Smooth muscle cell (in vitro differentiated cells): Measurements from ENCODE around the gene ESAM. TPM values are rescaled to one million over a fixed set of nuclear protein-coding genes. Genes with fewer than 3 reads are reported as not detected.

Source experiments
- DNase-seq: peaks from one replicate; lab custom pipeline; 2025; ENCODE audit not compliant: unreplicated experiment; lab: John Stamatoyannopoulos, UW
- H2AFZ ChIP-seq: fragments of 200-600 bp; sonication (generic); 2 replicates; pipeline ENCODE4 v1.6.0; 2016; ENCODE audit warnings: antibody characterized with exemption, low read depth, mild to moderate bottlenecking
- H3F3A ChIP-seq: fragments of 200-600 bp; sonication (generic); 2 replicates; pipeline ENCODE4 v1.6.0; 2017; ENCODE audit warnings: antibody characterized with exemption, low read depth
- H3K27ac ChIP-seq: fragments of 200-600 bp; sonication (generic); 2 replicates; pipeline ENCODE4 v1.5.1; 2016; ENCODE audit warnings: low read depth, mild to moderate bottlenecking
- H3K27me3 ChIP-seq: fragments of 200-600 bp; sonication (generic); 2 replicates; pipeline ENCODE4 v1.6.1; 2016; ENCODE audit warnings: low read depth, mild to moderate bottlenecking
- H3K36me3 ChIP-seq: fragments of 200-600 bp; sonication (generic); 2 replicates; pipeline ENCODE4 v1.5.1; 2016; ENCODE audit warnings: low read depth
- H3K4me1 ChIP-seq: fragments of 200-600 bp; sonication (generic); 2 replicates; pipeline ENCODE4 v1.5.1; 2016; ENCODE audit warnings: low read depth
- H3K4me2 ChIP-seq: fragments of 200-600 bp; sonication (generic); 2 replicates; pipeline ENCODE4 v1.6.0; 2016; ENCODE audit warnings: mild to moderate bottlenecking
- H3K4me3 ChIP-seq: fragments of 200-600 bp; sonication (generic); 2 replicates; pipeline ENCODE4 v1.5.1; 2016; ENCODE audit warnings: mild to moderate bottlenecking
- H3K79me2 ChIP-seq: fragments of 200-600 bp; sonication (generic); 2 replicates; pipeline ENCODE4 v1.6.0; 2016; ENCODE audit warnings: low read depth, mild to moderate bottlenecking
- H3K9ac ChIP-seq: fragments of 200-600 bp; sonication (generic); 2 replicates; pipeline ENCODE4 v1.6.0; 2016; ENCODE audit warnings: low read depth
- H3K9me3 ChIP-seq: fragments of 200-600 bp; sonication (generic); replicated peaks from 2 replicates; pipeline ENCODE4 v1.5.1; 2016; ENCODE audit warnings: low read depth
- H4K20me1 ChIP-seq: fragments of 200-600 bp; sonication (generic); 2 replicates; pipeline ENCODE4 v1.6.0; 2016; ENCODE audit warnings: low read depth
- CTCF ChIP-seq: fragments of 200-600 bp; sonication (generic); IDR thresholded peaks from 2 replicates; pipeline ENCODE4 v1.5.1; 2017; ENCODE audit warnings: borderline replicate concordance, mild to moderate bottlenecking, antibody characterized with exemption; ENCODE audit not compliant: insufficient read depth, poor library complexity, severe bottlenecking
- WGBS: methylation state at CpG from one replicate; pipeline ENCODE4 v1.1.7; 2016; ENCODE audit warnings: low lambda C conversion rate; 5-methylcytosine and 5-hydroxymethylcytosine counted together
- polyA plus RNA-seq: library from polyadenylated mRNA; unstranded; fragments of >200 nt; fragmentation: Nextera tagmentation; extraction: Ambion mirVana; gene quantifications from 2 replicates; pipeline ENCODE4 v1.2.1, GENCODE V29; 2016
- total RNA-seq: library from RNA; depleted of rRNA; stranded (reverse); fragments of >200 nt; gene quantifications from 2 replicates; pipeline ENCODE4 v1.2.3, GENCODE V29; 2014

ESAM gene
- total RNA-seq (0.31 and 0.76 TPM in 2 replicates), polyA plus RNA-seq (0.94 and 1.5 TPM in 2 replicates)

- Histone ChIP-seq H2AFZ (no peak within 1 kb of the TSS), H3K4me1 (peaks cover 39% of the 10 kb centered on the region), H3K9ac (no peak within 1 kb of the TSS), H4K20me1 (peaks cover 43% of the 10 kb centered on the region), H3K4me2 (peak within 1 kb of the TSS; percentile 95), H3K9me3 (no peaks in the 10 kb centered on the region), H3K4me3 (peak within 1 kb of the TSS; percentile 53), H3K79me2 (no peaks in the 10 kb centered on the region), H3K27ac (no peak within 1 kb of the TSS), H3F3A (no peaks in the 10 kb centered on the region), H3K36me3 (no peaks in the 10 kb centered on the region), H3K27me3 (peaks cover 58% of the 10 kb centered on the region)
- no peak for TF ChIP-seq CTCF
- no peak for DNase-seq
- 3% methylated on average over 16 of the region's 55 CpGs for WGBS
These were observed at the start of gene ESAM for GRCh38 chr11:124762105-124762623. Gene ESAM, minus strand, starts transcription at chr11:124762290. Its CDS starts 136 bp downstream, at chr11:124762154.

GRCh38 chr11:124811399-124812125, 49.5 kb upstream of the ESAM start:
- no peak overlapping the region for H2AFZ ChIP-seq
- H3K4me1 ChIP-seq = no peaks in the 10 kb centered on the region
- no peaks in the 10 kb centered on the region for H3K79me2 ChIP-seq
- no peak overlapping the region for H3K4me3 ChIP-seq
- no peak for DNase-seq
- H3K9me3 ChIP-seq = no peaks in the 10 kb centered on the region
- no peaks in the 10 kb centered on the region for H3K36me3 ChIP-seq
- H3K27ac ChIP-seq = no peak overlapping the region
- 84% methylated on average over 10 of the region's 10 CpGs for WGBS
- no peak for TF ChIP-seq CTCF
- H4K20me1 ChIP-seq = no peaks in the 10 kb centered on the region
- no peaks in the 10 kb centered on the region for H3F3A ChIP-seq
- H3K9ac ChIP-seq = no peak overlapping the region
- H3K27me3 ChIP-seq = no peaks in the 10 kb centered on the region
- H3K4me2 ChIP-seq = no peak overlapping the region

- 57% methylated on average over 6 of the region's 6 CpGs for WGBS
- Histone ChIP-seq H3K36me3 (no peaks in the 10 kb centered on the region), H3K4me1 (no peaks in the 10 kb centered on the region), H3K9ac (no peak overlapping the region), H2AFZ (no peak overlapping the region), H3F3A (no peaks in the 10 kb centered on the region), H3K9me3 (no peaks in the 10 kb centered on the region), H4K20me1 (no peaks in the 10 kb centered on the region), H3K4me2 (no peak overlapping the region), H3K27ac (no peak overlapping the region), H3K4me3 (no peak overlapping the region), H3K27me3 (no peaks in the 10 kb centered on the region), H3K79me2 (no peaks in the 10 kb centered on the region)
- no peak for DNase-seq
- no peak for TF ChIP-seq CTCF
These were observed 45.7 kb upstream of the ESAM start for GRCh38 chr11:124807660-124808270.

GRCh38 chr11:124807201-124807600, 45.1 kb upstream of the ESAM start:
- Histone ChIP-seq H3F3A (no peaks in the 10 kb centered on the region), H3K9ac (no peak overlapping the region), H4K20me1 (no peaks in the 10 kb centered on the region), H3K27me3 (no peaks in the 10 kb centered on the region), H3K79me2 (no peaks in the 10 kb centered on the region), H3K36me3 (no peaks in the 10 kb centered on the region), H3K9me3 (no peaks in the 10 kb centered on the region), H3K4me3 (no peak overlapping the region), H3K27ac (no peak overlapping the region), H3K4me2 (no peak overlapping the region), H3K4me1 (no peaks in the 10 kb centered on the region), H2AFZ (no peak overlapping the region)
- no peak for TF ChIP-seq CTCF
- WGBS = 94% methylated on average over 5 of the region's 5 CpGs
- no peak for DNase-seq
